NCI-H1930 (cell line): ENCODE measurements around the gene STK39.
"Not testable (repeated sequence)": the region's sequence is repeated elsewhere in the genome, so short reads cannot be mapped to it uniquely, and the experiment has no call there.

Source experiments
- DNase-seq, 2 experiments: peaks; one replicate each; lab custom pipeline; 2025; lab: John Stamatoyannopoulos, UW

The STK39 gene

DNA sequence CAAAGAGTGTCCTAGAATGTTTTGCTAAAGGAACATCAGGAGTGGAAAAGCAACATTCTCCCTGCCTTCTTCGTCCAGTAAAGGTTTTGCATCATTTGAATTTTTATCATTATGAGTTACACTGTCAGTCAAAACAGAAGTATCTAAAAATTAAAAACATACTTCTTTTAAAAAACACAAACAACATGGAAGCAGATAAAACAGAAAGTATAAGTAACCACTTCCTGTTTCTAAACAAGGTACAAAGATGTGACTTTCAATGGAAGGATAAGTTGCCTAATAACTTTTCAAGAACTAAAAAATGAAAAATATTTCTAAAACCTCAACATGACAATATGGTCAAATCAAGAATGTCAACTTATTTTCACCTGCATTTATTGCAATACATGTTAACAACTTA lies 158.2 kb downstream of the STK39 start:
- DNase-seq: no peak

DNA sequence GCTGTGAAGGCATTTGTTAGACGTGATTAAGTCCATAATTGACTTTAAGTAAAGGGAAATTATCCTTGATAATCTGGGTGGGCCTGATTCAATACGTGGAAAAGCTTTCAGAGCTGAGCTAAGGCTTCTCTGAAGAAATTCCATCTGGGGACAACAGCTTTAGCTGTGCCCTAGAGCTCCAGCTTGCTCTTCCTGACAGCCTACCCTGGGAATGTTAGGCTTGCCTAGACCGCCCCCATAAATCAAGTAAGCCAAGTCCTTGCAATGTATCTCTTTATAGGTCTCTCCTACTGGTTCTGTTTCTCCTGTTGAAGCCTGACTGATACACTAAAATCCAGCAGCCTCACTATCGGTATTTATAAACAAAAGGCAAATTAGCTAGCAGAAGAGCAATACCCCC lies 160.0 kb downstream of the STK39 start:
- no peak for DNase-seq

DNA sequence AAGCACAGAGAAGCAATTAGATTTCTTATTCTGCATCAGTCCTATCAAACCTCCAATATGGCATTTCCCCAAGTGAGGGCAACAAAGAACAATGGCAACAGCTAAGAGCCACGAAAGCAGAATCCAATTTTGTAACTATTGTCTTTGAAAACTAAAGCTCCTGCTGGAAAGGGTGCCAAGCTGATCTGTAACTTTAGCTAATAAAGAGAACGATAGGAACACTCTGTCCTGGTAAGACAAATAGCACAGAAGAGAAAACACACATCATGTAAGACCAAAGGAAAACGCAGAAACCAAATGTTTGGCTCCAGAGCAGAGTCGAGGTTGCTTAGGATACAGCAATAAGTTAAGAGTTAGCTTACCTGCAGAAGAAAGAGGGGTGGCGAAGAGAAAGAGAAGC lies 160.5 kb downstream of the STK39 start:
- DNase-seq: no peak

DNA sequence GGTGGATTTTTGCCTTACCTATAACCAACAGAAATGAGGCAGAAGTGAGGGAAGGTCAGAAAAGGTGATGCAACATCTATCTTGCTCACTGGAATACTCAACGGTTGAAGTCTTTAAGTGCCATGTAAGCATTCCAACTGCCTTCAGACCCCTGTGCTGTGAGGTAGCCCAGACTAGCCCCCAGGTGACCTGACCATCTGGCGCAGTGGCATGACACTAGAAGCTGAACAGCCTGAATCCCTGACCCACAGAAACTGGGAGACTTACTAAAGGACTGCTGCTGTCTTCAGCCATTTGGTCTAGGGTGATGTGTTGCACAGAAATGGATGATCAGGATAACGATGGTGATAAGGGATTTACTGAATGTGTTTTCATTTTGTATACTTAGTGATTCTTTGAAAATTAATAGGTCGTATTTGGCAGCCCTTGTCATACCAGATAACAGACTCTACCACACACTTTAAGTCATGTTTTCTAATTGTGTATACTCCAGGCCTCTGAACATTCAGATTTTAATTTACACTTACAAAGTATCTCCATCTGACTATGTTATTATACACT lies 161.5 kb downstream of the STK39 start:
- no peak for DNase-seq

DNA sequence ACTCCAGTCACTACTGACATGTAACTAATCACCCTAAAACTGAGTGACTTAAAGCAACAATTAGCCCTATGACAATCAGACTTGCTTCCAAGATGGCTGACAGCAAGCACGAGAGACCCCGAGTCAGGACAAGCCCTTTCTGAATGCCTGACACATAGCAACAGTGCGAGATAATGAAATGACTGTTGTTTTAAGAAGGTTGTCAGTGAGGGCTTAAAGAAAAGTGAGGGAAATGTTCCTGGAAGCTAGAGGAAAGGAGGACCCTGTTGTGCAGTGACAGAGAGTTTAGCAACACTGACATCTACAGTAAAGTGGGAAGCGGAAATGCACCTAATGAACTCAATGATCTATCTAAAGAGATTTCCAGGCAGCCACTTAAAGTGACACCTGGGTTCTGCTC lies 163.1 kb downstream of the STK39 start:
- no peak for DNase-seq

DNA sequence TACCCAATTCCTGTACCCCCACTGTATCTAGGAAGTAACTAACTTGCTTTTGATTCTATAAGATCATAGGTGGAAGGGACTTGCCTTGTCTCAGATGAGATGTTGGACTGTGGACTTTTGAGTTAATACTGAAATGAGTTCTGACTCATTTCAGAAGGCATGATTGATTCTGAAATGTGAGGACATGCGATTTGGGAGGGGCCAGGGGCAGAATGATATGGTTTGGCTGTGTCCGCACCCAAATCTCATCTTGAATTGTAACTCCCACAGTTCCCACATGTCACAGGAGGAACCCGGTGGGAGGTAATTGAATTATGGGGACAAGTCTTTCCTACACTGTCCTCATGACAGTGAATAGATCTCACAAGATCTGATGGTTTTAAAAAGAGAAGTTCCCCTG lies 165.9 kb downstream of the STK39 start:
- not testable (repeated sequence) for DNase-seq

DNA sequence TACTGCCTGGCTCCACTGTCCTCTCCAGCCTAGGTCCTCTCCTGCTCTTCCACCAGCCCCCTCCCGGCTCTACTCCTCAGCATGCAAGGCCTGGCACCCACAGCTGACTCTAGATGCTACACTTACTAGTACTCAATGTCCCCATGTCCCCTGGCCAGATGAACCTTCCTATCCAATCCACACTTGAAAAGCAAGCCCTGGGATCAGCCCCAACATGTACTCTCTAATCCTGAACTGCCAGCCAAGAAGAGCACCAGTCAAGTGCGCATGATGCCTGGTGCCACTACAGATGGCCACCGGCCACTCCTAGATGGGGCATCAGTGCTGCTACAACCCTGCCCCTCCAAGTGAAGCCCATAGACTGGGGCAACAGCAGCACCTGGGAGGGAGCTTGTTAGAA lies 168.2 kb downstream of the STK39 start:
- no peak for DNase-seq

DNA sequence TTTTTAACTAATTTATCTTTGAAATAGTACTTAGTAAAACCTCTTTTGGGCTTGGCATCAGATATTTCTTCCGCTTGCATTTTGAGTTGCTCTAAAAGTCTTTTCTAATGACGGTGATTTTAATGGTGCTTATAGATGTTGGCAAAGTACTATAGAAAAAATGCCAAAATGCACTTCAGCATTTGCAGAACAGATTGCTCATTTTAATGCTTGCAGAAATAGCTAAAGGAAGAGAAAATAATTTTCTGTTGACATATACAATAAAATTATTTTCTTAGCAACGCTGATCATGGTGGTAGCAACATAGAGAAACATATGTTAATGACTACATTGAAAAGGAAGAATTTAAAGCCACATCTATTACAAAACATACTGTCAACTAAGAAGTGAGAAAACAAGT lies 170.7 kb downstream of the STK39 start:
- no peak for DNase-seq

DNA sequence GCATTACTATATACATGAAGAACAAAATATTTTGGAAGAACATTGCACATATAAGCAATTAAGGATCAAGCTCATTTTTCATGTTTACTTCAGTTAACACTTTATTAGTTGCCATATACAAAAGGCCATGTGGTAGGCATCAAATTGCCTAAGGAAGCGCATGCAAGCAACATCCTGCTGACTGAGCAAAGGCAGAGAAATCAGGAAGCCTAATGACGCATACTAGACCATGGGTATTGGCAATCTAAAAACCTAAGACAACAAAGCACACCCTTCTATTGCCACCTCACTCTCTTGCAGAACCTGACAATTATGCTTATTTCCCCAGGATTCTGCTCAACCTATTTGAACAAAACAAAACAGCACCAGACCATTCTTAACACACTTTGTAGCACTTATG lies 171.9 kb downstream of the STK39 start:
- DNase-seq: no peak

DNA sequence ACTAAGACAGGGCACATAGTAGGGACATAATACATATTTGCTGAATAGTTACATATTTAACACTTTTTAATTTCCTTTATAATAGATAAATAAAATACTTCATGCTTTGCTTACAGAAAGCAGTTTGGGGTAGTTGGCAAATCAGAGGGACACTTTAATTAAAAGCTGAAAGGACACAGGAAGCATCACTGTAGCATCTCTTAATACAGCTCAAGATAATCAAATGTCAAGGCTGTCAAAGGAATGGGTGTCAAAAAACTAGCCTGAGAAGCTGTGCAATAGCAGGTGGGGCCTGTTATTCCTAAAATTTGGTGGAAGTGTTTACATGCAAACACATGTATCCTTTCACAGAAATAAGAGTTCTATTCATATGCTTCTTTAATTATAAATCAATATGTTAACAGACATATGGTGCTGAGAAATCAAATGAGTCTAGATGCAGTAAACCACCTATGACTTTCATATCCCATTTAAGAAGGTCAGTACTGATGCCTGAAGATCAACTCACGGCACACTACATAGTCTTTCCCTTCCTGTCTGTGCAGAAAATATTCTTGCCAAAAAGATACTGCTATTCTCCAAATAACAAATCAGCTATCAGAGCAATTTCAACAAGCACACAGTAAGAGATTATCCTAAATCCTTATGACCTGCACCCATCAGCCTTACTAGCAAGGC lies 174.6 kb downstream of the STK39 start:
- DNase-seq: no peak

DNA sequence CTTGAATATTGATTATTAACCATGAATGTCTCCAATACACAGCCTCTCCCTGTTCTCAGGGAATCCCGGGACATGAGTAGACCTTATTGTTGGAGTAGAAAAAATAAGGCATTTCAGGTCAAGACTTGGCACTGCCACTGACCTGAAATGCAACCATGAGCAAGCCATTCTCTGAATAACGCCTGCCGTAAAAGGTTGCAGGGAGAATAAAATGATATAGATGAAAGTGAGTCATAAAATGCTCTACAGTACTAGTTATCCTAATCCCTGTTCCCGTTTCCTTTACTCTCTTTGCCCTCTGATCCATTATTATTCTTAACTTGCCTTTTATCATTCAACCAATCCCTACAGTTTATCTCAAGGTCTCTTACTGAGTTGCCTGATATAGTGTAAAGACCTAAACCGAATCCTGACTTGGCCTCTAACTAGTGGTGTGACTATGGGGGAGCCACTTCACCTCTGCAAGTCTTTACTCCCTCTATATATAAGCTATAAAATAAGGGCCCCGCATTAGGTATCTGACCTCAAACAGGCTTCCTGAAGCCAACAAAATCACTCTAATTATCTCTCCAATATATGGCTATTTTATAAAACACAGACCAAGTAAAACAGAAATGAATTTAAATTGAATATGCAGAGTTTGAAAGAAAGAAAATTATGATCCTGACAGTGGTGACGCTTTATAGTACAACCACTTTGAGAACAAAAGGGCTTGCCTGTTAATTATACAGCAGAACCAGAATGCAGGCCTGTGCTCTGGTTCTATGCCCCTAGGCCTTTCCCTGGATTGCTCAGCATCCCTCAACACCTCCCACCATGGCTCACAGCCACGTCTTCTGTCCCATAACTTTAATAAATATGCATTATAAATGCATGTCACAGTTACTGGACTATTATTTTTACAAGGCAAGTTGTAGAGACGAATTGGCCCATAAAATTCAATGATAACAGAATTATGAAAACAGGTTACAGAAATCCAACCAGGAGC lies 183.1 kb downstream of the STK39 start:
- no peak for DNase-seq

DNA sequence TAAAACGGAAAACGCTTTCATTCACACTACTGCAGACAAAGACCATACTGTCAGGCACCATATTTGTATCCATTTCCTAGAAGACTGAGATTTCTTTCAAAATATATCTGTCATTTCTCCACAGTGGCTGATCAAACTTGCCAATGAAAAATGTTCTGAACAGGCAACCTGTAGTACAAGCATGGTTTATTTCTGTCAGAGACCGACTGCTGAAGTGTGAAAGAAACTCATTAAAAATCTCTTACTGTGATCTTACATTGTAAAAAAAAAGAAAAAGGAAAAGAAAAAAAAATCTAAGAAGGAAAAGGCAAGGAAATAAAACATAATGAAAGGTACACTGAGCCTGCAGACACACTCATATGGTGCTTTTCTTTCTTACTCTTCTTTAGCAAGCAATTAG lies 184.5 kb downstream of the STK39 start:
- no peak for DNase-seq

DNA sequence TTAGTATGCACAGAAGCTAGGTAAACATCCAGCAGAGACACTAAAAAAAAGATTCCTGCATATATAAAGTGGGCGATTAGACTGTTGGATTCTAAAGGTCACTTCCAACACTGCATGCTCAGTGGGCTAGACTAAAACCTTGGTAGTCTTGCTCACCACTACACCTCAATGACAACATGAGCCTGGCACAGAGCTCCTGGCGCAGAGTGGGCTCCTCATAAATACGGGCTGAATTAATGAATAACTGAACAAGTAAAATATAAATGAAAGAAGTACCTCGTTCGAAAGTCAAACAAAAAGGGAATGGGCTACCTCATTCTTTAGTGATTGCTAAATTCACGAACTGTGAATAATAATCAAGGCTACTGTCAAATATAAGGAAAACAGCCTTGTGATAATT lies 185.3 kb downstream of the STK39 start:
- DNase-seq: no peak

DNA sequence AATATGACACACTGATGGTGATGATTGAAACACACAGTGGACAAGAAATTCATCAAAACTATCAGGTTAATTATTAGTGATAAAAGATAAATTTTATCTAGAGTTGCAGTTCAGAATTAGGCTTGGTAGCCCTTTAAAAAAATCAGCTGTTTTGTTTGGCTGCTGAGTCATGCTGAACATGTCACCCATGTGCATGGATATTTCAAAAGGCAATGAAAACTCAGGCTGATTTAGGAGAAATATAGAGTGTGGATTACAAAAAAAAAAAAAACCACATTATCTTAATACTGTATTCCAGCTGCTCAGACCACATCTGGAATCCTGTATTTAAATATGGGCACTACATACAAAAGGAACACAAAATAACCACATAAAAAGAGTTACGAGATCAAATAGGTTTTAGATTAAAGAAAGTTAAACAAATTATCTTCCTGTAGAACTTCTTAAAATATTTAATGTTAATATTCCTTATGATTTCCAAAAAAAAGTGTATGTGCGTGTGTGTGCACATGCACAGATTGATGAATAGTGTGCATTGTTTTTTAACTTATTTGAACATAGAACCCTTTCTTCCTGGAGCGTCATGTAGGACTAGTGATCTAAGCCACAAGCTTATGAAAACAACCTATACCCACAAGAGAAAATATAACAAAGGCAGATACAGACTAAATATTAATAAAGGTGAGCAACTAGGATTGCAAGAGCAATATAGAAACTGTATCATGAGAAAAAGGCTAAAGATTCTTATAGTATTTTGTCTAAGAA lies 186.2 kb downstream of the STK39 start:
- no peak for DNase-seq

DNA sequence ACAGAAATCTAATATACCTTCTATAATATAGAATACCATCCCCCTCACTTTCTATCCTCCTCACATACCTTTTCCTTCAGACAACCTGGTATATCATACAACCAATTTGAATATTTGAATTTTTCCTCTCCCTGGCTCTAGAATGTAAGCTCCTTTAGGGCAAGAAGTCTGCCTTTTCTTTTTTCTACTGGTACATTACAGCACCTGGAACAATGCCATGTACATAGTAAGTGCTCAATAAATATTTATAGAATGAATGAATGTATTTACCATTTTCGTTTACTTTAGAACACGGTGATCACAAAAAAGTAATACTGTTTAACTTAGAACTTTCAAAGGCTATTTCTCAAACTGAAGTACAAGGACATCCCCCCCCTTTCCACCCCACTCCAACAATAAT lies 187.6 kb downstream of the STK39 start:
- DNase-seq: no peak

DNA sequence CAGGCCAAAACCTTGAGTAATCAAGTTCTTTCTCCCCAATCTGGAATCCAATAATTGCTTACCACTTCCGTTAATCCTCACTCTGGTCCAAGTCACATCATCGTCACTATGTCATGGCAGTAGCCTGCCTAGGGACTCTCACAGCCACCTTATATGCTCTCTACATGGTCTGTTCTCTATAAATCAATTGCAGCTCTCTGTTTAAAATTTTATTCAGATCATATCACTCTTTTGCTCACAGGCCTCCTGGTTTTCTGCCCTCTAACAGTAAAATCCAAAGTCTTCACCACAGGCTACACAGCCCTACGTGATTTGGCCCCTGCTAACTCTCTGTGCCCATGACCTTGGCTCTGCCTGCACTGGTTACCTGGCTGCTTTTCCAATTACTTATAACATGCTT lies 188.7 kb downstream of the STK39 start:
- DNase-seq: no peak

DNA sequence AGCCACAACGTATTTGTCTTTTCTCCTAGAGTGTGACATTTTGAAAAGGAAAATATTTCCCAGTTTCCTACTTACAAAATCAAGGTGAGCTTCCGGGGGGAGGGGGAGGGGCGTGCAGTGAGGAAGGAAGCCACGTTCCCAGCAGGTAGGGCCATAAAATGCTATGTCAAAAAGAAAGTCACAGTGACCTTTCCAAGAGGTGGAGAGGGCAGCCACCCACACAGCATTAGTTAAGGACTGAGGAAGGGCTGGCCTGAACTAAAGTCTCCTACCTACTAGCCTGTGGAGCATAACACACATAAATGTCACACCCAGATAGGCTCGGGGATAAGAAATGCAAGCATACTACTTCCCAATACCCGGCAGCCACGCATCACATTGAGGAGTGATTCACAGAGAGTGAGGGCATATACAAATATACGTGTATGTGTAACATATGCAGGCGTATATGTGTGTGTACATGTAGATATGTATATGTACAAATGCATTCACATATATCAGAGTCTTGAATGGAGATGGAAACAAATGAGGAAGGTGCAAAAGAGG lies 191.1 kb downstream of the STK39 start:
- DNase-seq: no peak

DNA sequence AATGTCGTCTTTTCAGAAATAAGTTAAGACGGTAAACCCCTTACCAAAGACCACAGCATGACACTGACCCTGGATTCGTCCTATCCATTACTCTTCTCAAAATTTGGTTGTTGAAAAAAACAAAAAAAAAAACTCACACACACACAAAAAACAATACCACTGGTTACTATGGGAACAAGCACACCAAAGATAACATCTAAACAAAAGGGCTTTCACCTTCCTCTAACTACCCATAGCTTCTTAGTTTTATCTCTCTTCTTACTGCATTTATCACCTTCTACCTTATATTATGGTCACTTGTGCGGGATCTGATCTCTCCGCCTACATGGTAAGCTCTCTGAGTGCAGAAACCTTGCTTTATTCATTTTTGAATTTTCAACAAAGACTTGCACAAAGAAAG lies 192.7 kb downstream of the STK39 start:
- DNase-seq: no peak

DNA sequence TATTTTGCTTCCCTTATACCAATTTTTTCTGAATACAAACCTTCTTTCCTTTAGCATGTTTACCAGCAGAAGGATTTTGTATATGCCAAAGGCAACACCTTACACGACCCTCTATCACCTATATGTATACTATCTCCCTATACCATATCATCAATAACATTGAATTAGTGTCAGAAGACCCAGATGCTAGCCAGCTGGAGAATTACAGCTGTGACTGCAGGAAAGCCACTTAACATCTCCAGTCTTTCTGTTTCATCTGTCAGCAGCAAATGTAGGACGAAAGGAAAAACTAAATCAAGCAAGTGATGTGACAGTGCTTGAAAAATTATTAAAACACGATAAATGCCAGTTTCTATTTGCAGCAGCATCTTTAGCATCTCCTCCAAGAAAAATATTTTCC lies 193.7 kb downstream of the STK39 start:
- no peak for DNase-seq

DNA sequence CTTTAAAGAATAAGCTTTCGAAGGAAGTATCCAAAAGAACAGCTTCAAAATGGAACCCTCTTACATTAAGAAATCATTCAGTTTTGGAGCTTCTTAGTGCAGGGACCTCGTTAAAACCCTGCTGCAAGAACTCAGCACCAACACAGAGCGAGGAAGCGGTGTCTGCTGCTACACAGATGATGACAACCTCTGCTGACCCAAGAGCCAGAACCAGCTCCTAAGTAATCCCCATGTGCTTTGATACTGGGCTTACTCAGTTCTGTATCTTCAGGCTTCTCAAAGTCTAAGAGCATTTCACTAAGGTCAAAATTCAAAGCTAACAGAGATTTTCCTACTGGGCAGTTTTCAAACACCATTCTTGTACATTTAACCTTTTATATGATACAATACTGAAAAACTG lies 194.6 kb downstream of the STK39 start:
- no peak for DNase-seq

DNA sequence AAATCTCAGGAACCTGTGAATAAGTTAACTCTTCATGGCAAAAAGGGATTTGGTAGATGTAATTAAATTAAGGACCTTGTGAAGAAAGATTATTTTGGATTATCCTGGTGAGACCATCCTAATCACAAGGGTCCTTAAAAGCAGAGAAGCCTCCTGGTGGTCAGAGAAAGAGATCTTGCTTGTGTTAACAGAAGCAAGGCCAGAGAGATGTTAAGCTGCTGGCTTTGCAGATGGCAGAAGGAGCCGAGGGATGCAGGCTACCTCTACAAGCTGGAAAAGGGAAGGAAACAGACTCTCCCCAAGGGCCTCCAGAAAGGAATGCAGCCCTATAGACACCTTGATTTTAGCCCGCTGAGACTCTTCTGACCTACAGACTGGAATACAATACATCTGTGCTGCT lies 197.0 kb downstream of the STK39 start:
- DNase-seq: no peak

DNA sequence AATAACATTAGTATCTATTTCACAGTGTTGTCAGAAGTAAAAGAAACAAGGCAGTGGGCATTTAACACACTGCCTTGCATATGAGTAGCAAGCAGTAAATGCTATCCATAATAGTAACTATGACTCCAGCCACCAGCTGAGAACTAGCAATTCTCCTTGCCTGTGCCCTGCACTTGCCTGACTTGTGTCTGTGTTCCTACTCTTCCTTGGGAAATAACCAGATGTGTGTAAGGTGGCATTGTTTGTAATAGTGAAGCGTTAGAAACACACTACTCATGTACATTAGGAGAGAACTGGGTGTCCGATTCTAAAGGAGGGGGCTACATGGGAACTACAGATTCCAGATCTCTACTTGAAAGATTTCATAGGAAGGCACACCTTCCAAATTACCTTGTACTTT lies 197.8 kb downstream of the STK39 start:
- no peak for DNase-seq
